Measurements from ENCODE around the gene TMEM184B.

The TMEM184B gene

GRCh38 chr22:38176170-38176741, 96.6 kb downstream of the TMEM184B start:
- peak; percentile 58 for DNase-seq

- DNase-seq: no peak
Observed at GRCh38 chr22:38175206-38176118, 97.3 kb downstream of the TMEM184B start.

- DNase-seq: no peak
Observed at GRCh38 chr22:38174626-38175025, 98.2 kb downstream of the TMEM184B start.

GRCh38 chr22:38173641-38173906, 99.2 kb downstream of the TMEM184B start:
- no peak for DNase-seq

GRCh38 chr22:38172832-38173640, 99.8 kb downstream of the TMEM184B start:
- no peak for DNase-seq

- DNase-seq: no peak
Observed at GRCh38 chr22:38171927-38172831, 100.6 kb downstream of the TMEM184B start.

GRCh38 chr22:38170469-38170868, 102.3 kb downstream of the TMEM184B start:
- DNase-seq: no peak
